HEK293 (cell line): ENCODE measurements around the gene FBXO34.

Experiments used
- BCL11A ChIP-seq: fragments of 450-650 bp; formaldehyde crosslinking; IDR thresholded peaks from 2 replicates; pipeline ENCODE4 v1.5.1; 2016; ENCODE audit warnings: low read depth, missing biosample characterization, missing genetic modification characterization
- CTCF ChIP-seq: fragments of 450-650 bp; formaldehyde crosslinking; IDR thresholded peaks from 2 replicates; pipeline ENCODE4 v1.5.1; 2016; ENCODE audit warnings: missing biosample characterization, missing genetic modification characterization
- KLF10 ChIP-seq: fragments of 450-650 bp; IDR thresholded peaks from 2 replicates; pipeline ENCODE4 v1.5.1; 2018; ENCODE audit warnings: missing biosample characterization, mild to moderate bottlenecking, missing genetic modification characterization
- MEIS1 ChIP-seq: sonication (generic); formaldehyde crosslinking; IDR thresholded peaks from 2 replicates; pipeline ENCODE4 v1.8.1; 2022; ENCODE audit warnings: missing genetic modification reagents, mild to moderate bottlenecking, borderline replicate concordance
- PRDM4 ChIP-seq: fragments of 450-650 bp; formaldehyde crosslinking; IDR thresholded peaks from 2 replicates; pipeline ENCODE4 v1.5.1; 2017; ENCODE audit warnings: missing biosample characterization, missing genetic modification characterization
- PRDM6 ChIP-seq: fragments of 450-650 bp; formaldehyde crosslinking; IDR thresholded peaks from 2 replicates; pipeline ENCODE4 v1.5.1; 2017; ENCODE audit warnings: missing biosample characterization, missing genetic modification characterization
- SP3 ChIP-seq: fragments of 450-650 bp; formaldehyde crosslinking; IDR thresholded peaks from 2 replicates; pipeline ENCODE4 v1.5.1; 2016; ENCODE audit warnings: missing biosample characterization, missing genetic modification characterization
- TCF7L2 ChIP-seq: IDR thresholded peaks from 2 replicates; pipeline ENCODE4 v1.6.1; 2011; ENCODE audit warnings: low read depth, mild to moderate bottlenecking, inconsistent platforms, low read length, moderate library complexity, borderline replicate concordance
- TRIM28 ChIP-seq: IDR thresholded peaks from 2 replicates; pipeline ENCODE4 v1.6.1; 2011; ENCODE audit warnings: low read length, control low read depth, borderline replicate concordance
- YY1 ChIP-seq: fragments of 450-650 bp; formaldehyde crosslinking; IDR thresholded peaks from 2 replicates; pipeline ENCODE4 v1.5.1; 2018; ENCODE audit warnings: missing biosample characterization, missing genetic modification characterization
- ZBTB10 ChIP-seq: fragments of 450-650 bp; formaldehyde crosslinking; IDR thresholded peaks from 2 replicates; pipeline ENCODE4 v1.5.1; 2016; ENCODE audit warnings: missing biosample characterization, missing genetic modification characterization
- ZBTB44 ChIP-seq: fragments of 450-650 bp; IDR thresholded peaks from 2 replicates; pipeline ENCODE4 v1.5.1; 2018; ENCODE audit warnings: missing biosample characterization, mild to moderate bottlenecking, missing genetic modification characterization
- ZEB2 ChIP-seq: fragments of 450-650 bp; formaldehyde crosslinking; IDR thresholded peaks from 2 replicates; pipeline ENCODE4 v1.5.1; 2016; ENCODE audit warnings: missing biosample characterization, missing genetic modification characterization
- ZFHX2 ChIP-seq: fragments of 450-650 bp; formaldehyde crosslinking; conservative IDR thresholded peaks from 2 replicates; pipeline ENCODE4 v1.5.1; 2016; ENCODE audit warnings: missing biosample characterization, missing genetic modification characterization
- ZFP69B ChIP-seq: fragments of 450-650 bp; formaldehyde crosslinking; IDR thresholded peaks from 2 replicates; pipeline ENCODE4 v1.5.1; 2016; ENCODE audit warnings: missing biosample characterization, missing genetic modification characterization
- ZNF140 ChIP-seq: fragments of 450-650 bp; formaldehyde crosslinking; IDR thresholded peaks from 2 replicates; pipeline ENCODE4 v1.5.1; 2016; ENCODE audit warnings: missing biosample characterization, missing genetic modification characterization
- ZNF324 ChIP-seq: fragments of 450-650 bp; formaldehyde crosslinking; IDR thresholded peaks from 2 replicates; pipeline ENCODE4 v1.5.1; 2016; ENCODE audit warnings: missing biosample characterization, missing genetic modification characterization
- ZNF391 ChIP-seq: fragments of 450-650 bp; formaldehyde crosslinking; IDR thresholded peaks from 2 replicates; pipeline ENCODE4 v1.5.1; 2016; ENCODE audit warnings: low read depth, missing biosample characterization, missing genetic modification characterization, borderline replicate concordance
- ZNF449 ChIP-seq: fragments of 450-650 bp; formaldehyde crosslinking; IDR thresholded peaks from 2 replicates; pipeline ENCODE4 v1.5.1; 2017; ENCODE audit warnings: missing biosample characterization, mild to moderate bottlenecking, missing genetic modification characterization, moderate library complexity
- ZNF514 ChIP-seq: fragments of 450-650 bp; formaldehyde crosslinking; IDR thresholded peaks from 2 replicates; pipeline ENCODE4 v1.5.1; 2016; ENCODE audit warnings: missing biosample characterization, missing genetic modification characterization
- ZNF639 ChIP-seq: fragments of 450-650 bp; formaldehyde crosslinking; IDR thresholded peaks from 2 replicates; pipeline ENCODE4 v1.5.1; 2016; ENCODE audit warnings: missing biosample characterization, missing genetic modification characterization
- ZNF692 ChIP-seq: fragments of 450-650 bp; formaldehyde crosslinking; IDR thresholded peaks from 2 replicates; pipeline ENCODE4 v1.5.1; 2016; ENCODE audit warnings: missing biosample characterization, missing genetic modification characterization

The FBXO34 gene

GRCh38 chr14:55270832-55271571 is at the start of gene FBXO34 (continued):
- TF ChIP-seq KLF10, result peak; percentile 37; the same call in 1 of the 2 replicates
- peak; percentile 63; the same call in 1 of the 2 replicates for TF ChIP-seq ZNF639 (tag by site-specific recombination)
- TF ChIP-seq CTCF, result peak; percentile 97
- TF ChIP-seq SP3 (tag by site-specific recombination), result peak; percentile 48; the same call in 1 of the 2 replicates
- no peak for TF ChIP-seq BCL11A (tag by site-specific recombination)
- TF ChIP-seq ZNF391 (tag by site-specific recombination), result peak; percentile 55; the same call in 1 of the 2 replicates
- peak; percentile 63; the same call in 1 of the 2 replicates for TF ChIP-seq ZFP69B (tag by site-specific recombination)
- no peak for TF ChIP-seq MEIS1
- TF ChIP-seq ZNF140 (tag by site-specific recombination), result no peak
- TF ChIP-seq YY1, result peak; percentile 24; the same call in 1 of the 2 replicates
- peak; percentile 98 for TF ChIP-seq ZBTB10 (tag by site-specific recombination)
- no peak for TF ChIP-seq ZBTB44 (tag by site-specific recombination)
- peak; percentile 39; the same call in 1 of the 2 replicates for TF ChIP-seq ZFHX2 (tag by site-specific recombination)
- peak; percentile 83 for TF ChIP-seq ZEB2 (tag by site-specific recombination)
- no peak for TF ChIP-seq TCF7L2
- TF ChIP-seq ZNF514 (tag by site-specific recombination), result no peak
- TF ChIP-seq TRIM28, result no peak
- 0 out of 2 replicates have a peak, but pooled peaks have one; percentile 54 for TF ChIP-seq ZNF324
- TF ChIP-seq ZNF692, result peak; percentile 33
- TF ChIP-seq PRDM4 (tag by site-specific recombination), result 0 out of 2 replicates have a peak, but pooled peaks have one; percentile 11
- no peak for TF ChIP-seq PRDM6 (tag by site-specific recombination)
- peak; percentile 66; the same call in 1 of the 2 replicates for TF ChIP-seq ZNF449 (tag by site-specific recombination)
